Mammary microvascular endothelial cell (primary cell): ENCODE results near the gene PAOX. TPM values are rescaled to one million over a fixed set of nuclear protein-coding genes. Genes with fewer than 3 reads are reported as not detected.

ENCODE experiments used
- total RNA-seq: library from RNA; depleted of rRNA; stranded (reverse); fragments of >200 nt; gene quantifications from 2 replicates; pipeline ENCODE4 v1.2.3, GENCODE V29; 2015

The PAOX gene
- 3.3 and 4.5 TPM in 2 replicates for total RNA-seq

GRCh38 chr10:133379152-133379800 is at the start of gene PAOX:
Gene PAOX, plus strand, starts transcription at chr10:133379262. Its CDS starts 55 bp downstream, at chr10:133379317.

GRCh38 chr10:133336577-133337369 is 42.3 kb upstream of the PAOX start, which contains the start of gene CALY:
Gene CALY, minus strand, starts transcription at chr10:133336896. Its CDS starts 7,907 bp downstream, at chr10:133328989.

GRCh38 chr10:133357285-133358161 is 21.5 kb upstream of the PAOX start, which contains the start of gene FUOM:
Gene FUOM, minus strand, starts transcription at chr10:133358019. Its CDS starts 12 bp downstream, at chr10:133358007.

GRCh38 chr10:133373174-133374090 is 5.6 kb upstream of the PAOX start, which contains the start of gene ECHS1:
Gene ECHS1, minus strand, starts transcription at chr10:133373354. Its CDS starts 21 bp downstream, at chr10:133373333.

GRCh38 chr10:133394064-133394663 is 15.1 kb downstream of the PAOX start, which contains the start of gene MTG1:
Gene MTG1, plus strand, starts transcription at chr10:133394157. Its CDS starts 64 bp downstream, at chr10:133394221.

GRCh38 chr10:133424601-133425000 is 45.5 kb downstream of the PAOX start, which contains the start of gene SPRN:
Gene SPRN, minus strand, starts transcription at chr10:133424625. Its CDS starts 944 bp downstream, at chr10:133423681.

Other genes starting within 250 kb of the PAOX start
- gene KNDC1, start 219.0 kb upstream of the PAOX start, total RNA-seq: 0.13 TPM in 1 of 2 replicates, not detected in the other
- gene UTF1, start 149.0 kb upstream of the PAOX start, total RNA-seq: not detected in 2 replicates
- gene VENTX, start 141.4 kb upstream of the PAOX start, total RNA-seq: not detected in 2 replicates
- gene ADAM8, start 102.4 kb upstream of the PAOX start, total RNA-seq: 1.5 and 3.8 TPM in 2 replicates
- 37.1 and 39.6 TPM in 2 replicates for gene TUBGCP2, start 70.4 kb upstream of the PAOX start, total RNA-seq
- gene ZNF511, start 70.3 kb upstream of the PAOX start, total RNA-seq: 40.4 and 40.7 TPM in 2 replicates
- not detected in 2 replicates for gene CALY, start 42.4 kb upstream of the PAOX start, total RNA-seq
- not detected in 2 replicates for gene PRAP1, start 31.9 kb upstream of the PAOX start, total RNA-seq
- 15.0 and 25.6 TPM in 2 replicates for gene FUOM, start 21.2 kb upstream of the PAOX start, total RNA-seq
- gene ECHS1, start 5.9 kb upstream of the PAOX start, total RNA-seq: 138 and 146 TPM in 2 replicates
- 33.1 and 38.0 TPM in 2 replicates for gene MTG1, start 14.9 kb downstream of the PAOX start, total RNA-seq
- 0.05 TPM in 1 of 2 replicates, not detected in the other for gene SPRN, start 45.4 kb downstream of the PAOX start, total RNA-seq
- gene SCART1, start 74.7 kb downstream of the PAOX start, total RNA-seq: under 0.01 and 0.25 TPM in 2 replicates
- under 0.01 and 0.10 TPM in 2 replicates for gene CYP2E1, start 148.1 kb downstream of the PAOX start, total RNA-seq
- 0.15 and 1.00 TPM in 2 replicates for gene SYCE1, start 186.3 kb downstream of the PAOX start, total RNA-seq
- not detected in 2 replicates for gene FRG2B, start 247.5 kb downstream of the PAOX start, total RNA-seq